Tibial nerve (tissue), 4 donors: ENCODE measurements around the gene GRPEL2. TPM values are rescaled to one million over a fixed set of nuclear protein-coding genes. Genes with fewer than 3 reads are reported as not detected.
A peak's percentile ranks its signal among the peaks of the same experiment; 100 is the strongest.

Experiments used
- DNase-seq, 2 donors: peaks; one replicate each; pipeline ENCODE4 v3.0.0-alpha.2; 2019; ENCODE audit warnings: low spot score in 2 of 2
- H3K27ac ChIP-seq, 4 donors: fragments of 200-600 bp; sonication (generic) in 3 of 4; one replicate each; pipeline ENCODE4 v1.5.1; 2017 to 2019; ENCODE audit warnings: mild to moderate bottlenecking in 1 of 4
- H3K27me3 ChIP-seq, 2 donors: fragments of 200-600 bp; sonication (generic) in 1 of 2; one replicate each; pipeline versions ENCODE4 v1.5.1 to v1.6.0; 2017 to 2019
- H3K36me3 ChIP-seq, 3 donors: fragments of 200-600 bp; sonication (generic); one replicate each; pipeline ENCODE4 v1.5.1; 2018 to 2019
- H3K4me1 ChIP-seq, 4 donors: fragments of 200-600 bp; sonication (generic) in 3 of 4; one replicate each; pipeline ENCODE4 v1.5.1; 2017 to 2019
- H3K4me3 ChIP-seq, 4 donors: fragments of 200-600 bp; sonication (generic) in 3 of 4; one replicate each; pipeline ENCODE4 v1.5.1; 2017 to 2019; ENCODE audit warnings: mild to moderate bottlenecking in 1 of 4, moderate library complexity in 1 of 4
- H3K9me3 ChIP-seq, 4 donors: fragments of 200-600 bp; sonication (generic) in 3 of 4; one replicate each; pipeline ENCODE4 v1.5.1; 2017 to 2019
- EP300 ChIP-seq, 2 donors: sonication (generic); formaldehyde crosslinking; IDR thresholded peaks; one replicate each; pipeline ENCODE4 v1.6.1; 2017; ENCODE audit warnings: antibody characterized with exemption in 2 of 2, mild to moderate bottlenecking in 1 of 2
- POLR2A ChIP-seq, 2 donors: fragments of 450-650 bp; IDR thresholded peaks; one replicate each; pipeline ENCODE4 v1.6.1; 2017; ENCODE audit warnings: antibody characterized with exemption in 2 of 2, mild to moderate bottlenecking in 2 of 2, moderate library complexity in 2 of 2
- WGBS, 2 donors: methylation state at CpG; one replicate each; pipeline ENCODE4 v1.1.5; 2018; 5-methylcytosine and 5-hydroxymethylcytosine counted together
- total RNA-seq, 4 donors: library from RNA; depleted of rRNA; stranded (reverse); fragments of >200 nt; gene quantifications; one replicate each; pipeline ENCODE4 v1.1.0, GENCODE V29; 2016
- TF ChIP-seq, protein P1 (sequence below), 5 experiments: fragments of 200-600 bp in 3 of 5; fragments of 450-650 bp in 2 of 5; sonication (generic) in 3 of 5; IDR thresholded peaks; one replicate each; pipeline ENCODE4 v1.5.1; 2016 to 2019; ENCODE audit warnings: antibody characterized with exemption in 5 of 5, mild to moderate bottlenecking in 3 of 5, moderate library complexity in 2 of 5

Gene GRPEL2
- total RNA-seq, 4 donors from 2014 or later, result 6.5 to 13.5 (median 10.3) TPM

DNA sequence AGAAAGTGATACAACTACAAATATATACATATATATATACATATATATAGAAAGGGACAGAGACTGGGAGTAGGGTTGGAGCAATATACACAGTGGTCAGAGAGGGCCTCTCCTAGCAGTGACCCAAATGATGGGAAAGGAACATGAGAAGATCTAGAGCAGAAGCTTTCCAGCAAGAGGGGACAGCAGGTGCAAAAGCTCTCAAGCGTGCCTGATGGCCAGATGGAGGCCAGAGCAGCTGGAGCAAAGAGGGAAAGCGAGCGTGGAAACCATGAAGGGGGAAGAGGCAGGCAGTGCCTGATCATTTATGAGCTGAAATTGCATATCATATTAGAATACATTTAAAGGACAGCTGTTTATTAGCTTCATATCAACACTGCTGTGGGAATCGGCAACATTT lies 7.6 kb upstream of the GRPEL2 start:
- H3K27ac ChIP-seq, result no peak overlapping the region
- DNase-seq, result no peak
- H3K27me3 ChIP-seq, result no peaks in the 10 kb centered on the region
- H3K9me3 ChIP-seq, result no peaks in the 10 kb centered on the region
- 88 to 89% methylated on average over 4 of the region's 4 CpGs for WGBS, 2 donors
- TF ChIP-seq, protein P1, sequence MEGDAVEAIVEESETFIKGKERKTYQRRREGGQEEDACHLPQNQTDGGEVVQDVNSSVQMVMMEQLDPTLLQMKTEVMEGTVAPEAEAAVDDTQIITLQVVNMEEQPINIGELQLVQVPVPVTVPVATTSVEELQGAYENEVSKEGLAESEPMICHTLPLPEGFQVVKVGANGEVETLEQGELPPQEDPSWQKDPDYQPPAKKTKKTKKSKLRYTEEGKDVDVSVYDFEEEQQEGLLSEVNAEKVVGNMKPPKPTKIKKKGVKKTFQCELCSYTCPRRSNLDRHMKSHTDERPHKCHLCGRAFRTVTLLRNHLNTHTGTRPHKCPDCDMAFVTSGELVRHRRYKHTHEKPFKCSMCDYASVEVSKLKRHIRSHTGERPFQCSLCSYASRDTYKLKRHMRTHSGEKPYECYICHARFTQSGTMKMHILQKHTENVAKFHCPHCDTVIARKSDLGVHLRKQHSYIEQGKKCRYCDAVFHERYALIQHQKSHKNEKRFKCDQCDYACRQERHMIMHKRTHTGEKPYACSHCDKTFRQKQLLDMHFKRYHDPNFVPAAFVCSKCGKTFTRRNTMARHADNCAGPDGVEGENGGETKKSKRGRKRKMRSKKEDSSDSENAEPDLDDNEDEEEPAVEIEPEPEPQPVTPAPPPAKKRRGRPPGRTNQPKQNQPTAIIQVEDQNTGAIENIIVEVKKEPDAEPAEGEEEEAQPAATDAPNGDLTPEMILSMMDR (IDR thresholded peaks at IDR 0.05), result no peak
- TF ChIP-seq POLR2A (IDR thresholded peaks at IDR 0.05), result no peak
- TF ChIP-seq EP300 (IDR thresholded peaks at IDR 0.05), result no peak
- H3K36me3 ChIP-seq, result peaks cover 0 to 93% (median 0%) of the 10 kb centered on the region in 3 donors
- H3K4me1 ChIP-seq, result no peaks in the 10 kb centered on the region
- no peak overlapping the region for H3K4me3 ChIP-seq

DNA sequence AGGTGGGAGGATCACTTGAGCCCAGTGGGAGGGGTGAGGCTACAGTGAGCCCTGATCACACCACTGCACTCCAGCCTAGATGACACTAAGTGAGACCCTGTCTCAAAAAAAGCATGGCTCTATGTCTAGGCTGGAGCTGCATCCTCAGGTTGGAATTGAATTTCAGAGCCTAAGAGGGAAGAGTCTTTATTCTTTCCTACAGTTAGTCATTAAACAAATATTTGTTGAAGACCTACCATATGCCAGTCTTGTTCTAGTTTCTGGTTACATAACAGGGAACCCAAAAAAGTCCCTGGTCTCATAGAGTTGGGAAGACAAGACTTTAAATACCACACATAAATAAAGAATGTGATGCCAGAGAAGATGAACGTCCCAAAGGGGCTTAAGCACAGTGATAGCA lies 6.9 kb upstream of the GRPEL2 start:
- H3K4me3 ChIP-seq, result no peak overlapping the region
- H3K9me3 ChIP-seq, result no peaks in the 10 kb centered on the region
- 68 to 86% methylated on average over 1 of the region's 1 CpG for WGBS, 2 donors
- DNase-seq, result no peak
- H3K27ac ChIP-seq, result no peak overlapping the region
- peaks cover 0 to 87% (median 0%) of the 10 kb centered on the region in 3 donors for H3K36me3 ChIP-seq
- no peaks in the 10 kb centered on the region for H3K27me3 ChIP-seq
- TF ChIP-seq, protein P1 (IDR thresholded peaks at IDR 0.05), result no peak
- TF ChIP-seq POLR2A (IDR thresholded peaks at IDR 0.05) (no peak), EP300 (IDR thresholded peaks at IDR 0.05) (no peak)
- H3K4me1 ChIP-seq, result no peaks in the 10 kb centered on the region

DNA sequence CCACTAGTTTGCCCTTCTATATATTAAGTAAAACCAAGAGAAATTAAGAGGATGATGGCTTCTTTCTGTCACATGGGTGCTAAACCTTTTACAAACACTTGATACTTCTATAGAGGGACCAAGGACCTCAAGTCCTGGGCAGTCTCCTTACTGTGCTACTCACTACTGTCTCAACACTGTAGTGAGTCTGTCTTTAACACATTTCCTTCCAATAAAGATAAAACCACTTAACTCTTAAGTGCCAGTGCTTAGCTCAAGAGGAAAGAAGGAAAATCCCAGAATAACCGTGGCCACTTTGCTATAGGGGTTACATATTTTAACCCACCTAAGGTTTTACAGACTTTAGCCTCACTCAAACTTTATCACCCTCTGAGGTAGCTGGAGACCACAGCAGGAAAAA lies 4.4 kb upstream of the GRPEL2 start:
- 68 to 70% methylated on average over 1 of the region's 1 CpG for WGBS, 2 donors
- no peak for DNase-seq
- H3K4me3 ChIP-seq, result no peak overlapping the region
- H3K27me3 ChIP-seq, result no peaks in the 10 kb centered on the region
- H3K36me3 ChIP-seq, result peaks cover 0 to 61% (median 0%) of the 10 kb centered on the region in 3 donors
- TF ChIP-seq EP300 (IDR thresholded peaks at IDR 0.05), result no peak
- TF ChIP-seq POLR2A (IDR thresholded peaks at IDR 0.05), result no peak
- TF ChIP-seq, protein P1 (IDR thresholded peaks at IDR 0.05), result no peak
- no peak overlapping the region for H3K27ac ChIP-seq
- no peaks in the 10 kb centered on the region for H3K9me3 ChIP-seq
- H3K4me1 ChIP-seq, result peaks cover 0 to 11% (median 0%) of the 10 kb centered on the region in 4 donors

DNA sequence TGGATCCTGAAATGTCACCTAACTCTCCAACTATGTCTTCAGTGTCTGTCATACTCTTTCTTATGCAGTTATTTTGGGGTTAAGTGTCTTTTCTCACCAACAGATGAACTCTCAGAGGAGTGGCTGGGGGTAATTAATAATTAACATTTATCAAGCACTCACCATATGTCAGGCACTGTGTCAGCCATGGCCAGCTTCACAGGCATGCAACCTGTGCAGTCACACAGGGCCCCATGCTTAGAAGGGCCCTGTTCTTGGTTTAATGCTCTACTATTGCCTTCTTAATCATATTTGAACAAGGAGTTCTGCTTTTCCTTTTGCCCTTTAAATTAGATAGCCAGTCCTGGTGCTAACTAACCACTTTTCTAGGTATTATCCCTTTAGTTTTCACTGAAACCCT lies 3.4 kb upstream of the GRPEL2 start:
- TF ChIP-seq EP300 (IDR thresholded peaks at IDR 0.05) (no peak), POLR2A (IDR thresholded peaks at IDR 0.05) (no peak)
- H3K36me3 ChIP-seq, result peaks cover 0 to 52% (median 0%) of the 10 kb centered on the region in 3 donors
- no peak overlapping the region for H3K4me3 ChIP-seq
- H3K4me1 ChIP-seq, result peaks cover 0 to 18% (median 3%) of the 10 kb centered on the region in 4 donors
- H3K9me3 ChIP-seq, result no peaks in the 10 kb centered on the region
- DNase-seq, result no peak
- H3K27ac ChIP-seq, result no peak overlapping the region
- no peaks in the 10 kb centered on the region for H3K27me3 ChIP-seq

DNA sequence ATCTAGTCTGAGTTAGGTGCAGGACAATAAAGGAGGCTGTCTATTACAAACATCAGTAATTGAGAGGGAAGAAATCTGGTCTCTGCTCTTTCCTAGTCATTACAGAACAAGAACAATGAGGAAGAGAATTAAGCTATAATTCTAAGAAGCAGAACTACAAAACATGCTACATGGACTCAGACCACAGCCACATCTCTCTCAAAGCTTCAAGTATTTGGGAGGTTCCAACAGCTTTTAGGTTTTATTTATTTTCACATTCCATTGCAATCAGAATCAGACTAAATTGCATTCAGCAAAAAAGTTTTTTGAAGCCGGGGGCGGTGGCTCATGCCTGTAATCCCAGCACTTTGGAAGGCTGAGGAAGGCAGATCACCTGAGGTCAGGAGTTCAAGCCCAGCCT lies 1.1 kb upstream of the GRPEL2 start:
- no peak overlapping the region for H3K4me3 ChIP-seq
- WGBS, 2 donors, result 81 to 87% methylated on average over 2 of the region's 2 CpGs
- no peaks in the 10 kb centered on the region for H3K9me3 ChIP-seq
- TF ChIP-seq, protein P1 (IDR thresholded peaks at IDR 0.05), result no peak
- TF ChIP-seq EP300 (IDR thresholded peaks at IDR 0.05) (no peak), POLR2A (IDR thresholded peaks at IDR 0.05) (no peak)
- no peaks in the 10 kb centered on the region for H3K27me3 ChIP-seq
- H3K4me1 ChIP-seq, result peaks cover 0 to 26% (median 3%) of the 10 kb centered on the region in 4 donors
- no peak for DNase-seq
- H3K27ac ChIP-seq, result no peak overlapping the region
- peaks cover 0 to 38% (median 0%) of the 10 kb centered on the region in 3 donors for H3K36me3 ChIP-seq

DNA sequence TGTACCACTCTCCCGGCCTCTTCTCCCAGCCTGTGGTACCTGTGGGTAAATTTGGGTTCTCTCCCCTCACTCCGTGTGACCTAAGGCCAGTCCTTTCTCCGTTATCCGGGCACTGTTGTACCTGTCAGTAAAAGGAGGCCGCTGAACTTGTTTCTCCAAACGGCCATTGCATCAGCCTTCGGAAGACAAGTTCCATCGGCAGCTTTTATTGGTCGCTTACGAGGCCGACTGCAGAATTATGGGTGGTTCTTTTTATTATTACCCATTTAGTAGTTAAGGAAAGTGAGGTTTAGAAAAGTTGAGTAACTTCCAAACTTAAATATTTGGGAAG lies 558 bp downstream of the GRPEL2 start:
- no peaks in the 10 kb centered on the region for H3K27me3 ChIP-seq
- 0 to 1% methylated on average over 11 of the region's 11 CpGs for WGBS, 2 donors

More for the DNA sequence above, 558 bp downstream of the GRPEL2 start:
- TF ChIP-seq EP300 (IDR thresholded peaks at IDR 0.05) (no peak), POLR2A (IDR thresholded peaks at IDR 0.05) (no peak)
- TF ChIP-seq, protein P1 (IDR thresholded peaks at IDR 0.05), result no peak
- peaks cover 0 to 38% (median 7%) of the 10 kb centered on the region in 3 donors for H3K36me3 ChIP-seq
- no peaks in the 10 kb centered on the region for H3K9me3 ChIP-seq
- peaks cover 0 to 26% (median 3%) of the 10 kb centered on the region in 4 donors for H3K4me1 ChIP-seq
- peak overlapping the region; percentile 62 to 84 (median 72) for H3K27ac ChIP-seq
- no peak for DNase-seq
- peak overlapping the region; percentile 59 to 83 (median 69) for H3K4me3 ChIP-seq
